Stimulated activated CD4-positive, alpha-beta T cell treated with anti-CD3 and anti-CD28 coated beads, Interleukin-15, amount 100 ng/mL, for 24 hours (primary cell): ENCODE results near the gene PTPN1.
A peak's percentile ranks its signal among the peaks of the same experiment; 100 is the strongest.

Source experiments
- DNase-seq: peaks from one replicate; pipeline ENCODE4 v3.0.0-alpha.2; 2020

PTPN1 gene

GRCh38 chr20:50514750-50515149 is 4.6 kb downstream of the PTPN1 start:
- DNase-seq: no peak

- DNase-seq: no peak
Observed at GRCh38 chr20:50515471-50516106, 5.4 kb downstream of the PTPN1 start.

GRCh38 chr20:50516180-50516934 is 6.2 kb downstream of the PTPN1 start:
- no peak for DNase-seq

- DNase-seq: no peak
Observed at GRCh38 chr20:50516935-50517816, 7.0 kb downstream of the PTPN1 start.

- DNase-seq: peak; percentile 29
Observed at GRCh38 chr20:50517817-50518154, 7.6 kb downstream of the PTPN1 start.

- DNase-seq: no peak
Observed at GRCh38 chr20:50518270-50518721, 8.1 kb downstream of the PTPN1 start.

GRCh38 chr20:50519036-50519762 is 9.0 kb downstream of the PTPN1 start:
- peak; percentile 33 for DNase-seq

- peak; percentile 69 for DNase-seq
Observed at GRCh38 chr20:50520222-50520880, 10.2 kb downstream of the PTPN1 start.

GRCh38 chr20:50521221-50522052 is 11.3 kb downstream of the PTPN1 start:
- DNase-seq: no peak

- DNase-seq: no peak
Observed at GRCh38 chr20:50522053-50522674, 12.0 kb downstream of the PTPN1 start.

- DNase-seq: no peak
Observed at GRCh38 chr20:50523552-50524167, 13.5 kb downstream of the PTPN1 start.

- DNase-seq: no peak
Observed at GRCh38 chr20:50525681-50526080, 15.5 kb downstream of the PTPN1 start.

GRCh38 chr20:50526403-50526989 is 16.3 kb downstream of the PTPN1 start:
- no peak for DNase-seq

- no peak for DNase-seq
Observed at GRCh38 chr20:50527068-50527605, 17.0 kb downstream of the PTPN1 start.

- DNase-seq: no peak
Observed at GRCh38 chr20:50528129-50528528, 17.9 kb downstream of the PTPN1 start.

- DNase-seq: no peak
Observed at GRCh38 chr20:50528804-50529351, 18.7 kb downstream of the PTPN1 start.

GRCh38 chr20:50532221-50532620 is 22.0 kb downstream of the PTPN1 start:
- no peak for DNase-seq

- DNase-seq: no peak
Observed at GRCh38 chr20:50533061-50533460, 22.9 kb downstream of the PTPN1 start.

- DNase-seq: no peak
Observed at GRCh38 chr20:50533464-50533863, 23.3 kb downstream of the PTPN1 start.
